ENCODE measurements around the gene AASDH.

DNA sequence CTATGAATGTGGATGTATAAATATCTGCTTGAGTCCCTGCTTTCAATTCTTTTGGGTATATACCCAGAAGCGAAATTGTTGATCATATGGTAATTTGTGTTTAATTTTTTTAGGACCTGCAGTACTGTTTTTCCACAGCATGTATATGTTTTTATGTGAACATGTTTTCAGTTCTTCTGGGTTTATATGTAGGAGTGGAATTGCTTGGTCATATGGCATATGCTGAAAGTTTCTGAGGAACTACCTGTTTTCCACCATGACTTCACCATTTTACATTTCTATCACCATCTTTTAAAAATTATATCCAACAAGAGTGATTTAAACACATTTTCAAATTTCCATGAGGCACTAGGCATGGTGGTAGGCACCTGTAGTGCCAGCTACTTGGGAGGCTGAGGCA lies 39.9 kb upstream of the AASDH start:
- TF ChIP-seq, protein P1, sequence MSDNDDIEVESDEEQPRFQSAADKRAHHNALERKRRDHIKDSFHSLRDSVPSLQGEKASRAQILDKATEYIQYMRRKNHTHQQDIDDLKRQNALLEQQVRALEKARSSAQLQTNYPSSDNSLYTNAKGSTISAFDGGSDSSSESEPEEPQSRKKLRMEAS (IDR thresholded peaks at IDR 0.05): no peak
- TF ChIP-seq CREB1 (IDR thresholded peaks at IDR 0.05; ENCODE audit: low read depth) (no peak), RAD21 (IDR thresholded peaks at IDR 0.05; ENCODE audit: low read depth) (no peak), YY1 (IDR thresholded peaks at IDR 0.05; ENCODE audit: low read depth) (no peak)

All from Ishikawa (cell line).